Tibial nerve (tissue), 4 donors: ENCODE measurements around the gene CEP112. TPM values are rescaled to one million over a fixed set of nuclear protein-coding genes. Genes with fewer than 3 reads are reported as not detected.

Source experiments
- DNase-seq, 2 donors: peaks; one replicate each; pipeline ENCODE4 v3.0.0-alpha.2; 2019; ENCODE audit warnings: low spot score in 2 of 2
- H3K27ac ChIP-seq, 4 donors: fragments of 200-600 bp; sonication (generic) in 3 of 4; one replicate each; pipeline ENCODE4 v1.5.1; 2017 to 2019; ENCODE audit warnings: mild to moderate bottlenecking in 1 of 4
- H3K27me3 ChIP-seq, 2 donors: fragments of 200-600 bp; sonication (generic) in 1 of 2; one replicate each; pipeline versions ENCODE4 v1.5.1 to v1.6.0; 2017 to 2019
- H3K36me3 ChIP-seq, 3 donors: fragments of 200-600 bp; sonication (generic); one replicate each; pipeline ENCODE4 v1.5.1; 2018 to 2019
- H3K4me1 ChIP-seq, 4 donors: fragments of 200-600 bp; sonication (generic) in 3 of 4; one replicate each; pipeline ENCODE4 v1.5.1; 2017 to 2019
- H3K4me3 ChIP-seq, 4 donors: fragments of 200-600 bp; sonication (generic) in 3 of 4; one replicate each; pipeline ENCODE4 v1.5.1; 2017 to 2019; ENCODE audit warnings: mild to moderate bottlenecking in 1 of 4, moderate library complexity in 1 of 4
- H3K9me3 ChIP-seq, 4 donors: fragments of 200-600 bp; sonication (generic) in 3 of 4; one replicate each; pipeline ENCODE4 v1.5.1; 2017 to 2019
- CTCF ChIP-seq, 5 experiments: fragments of 200-600 bp in 3 of 5; fragments of 450-650 bp in 2 of 5; sonication (generic) in 3 of 5; IDR thresholded peaks; one replicate each; pipeline ENCODE4 v1.5.1; 2016 to 2019; ENCODE audit warnings: antibody characterized with exemption in 5 of 5, mild to moderate bottlenecking in 3 of 5, moderate library complexity in 2 of 5
- EP300 ChIP-seq, 2 donors: sonication (generic); formaldehyde crosslinking; IDR thresholded peaks; one replicate each; pipeline ENCODE4 v1.6.1; 2017; ENCODE audit warnings: antibody characterized with exemption in 2 of 2, mild to moderate bottlenecking in 1 of 2
- POLR2A ChIP-seq, 2 donors: fragments of 450-650 bp; IDR thresholded peaks; one replicate each; pipeline ENCODE4 v1.6.1; 2017; ENCODE audit warnings: antibody characterized with exemption in 2 of 2, mild to moderate bottlenecking in 2 of 2, moderate library complexity in 2 of 2
- WGBS, 2 donors: methylation state at CpG; one replicate each; pipeline ENCODE4 v1.1.5; 2018; 5-methylcytosine and 5-hydroxymethylcytosine counted together
- total RNA-seq, 4 donors: library from RNA; depleted of rRNA; stranded (reverse); fragments of >200 nt; gene quantifications; one replicate each; pipeline ENCODE4 v1.1.0, GENCODE V29; 2016

The CEP112 gene
- total RNA-seq, 4 donors from 2014 or later, result 26.0 to 46.8 (median 34.2) TPM

GRCh38 chr17:65660078-65660477, 531.9 kb downstream of the CEP112 start:
- no peak overlapping the region for H3K4me3 ChIP-seq

GRCh38 chr17:65659512-65659911, 532.4 kb downstream of the CEP112 start:
- Histone ChIP-seq H3K36me3 (no peaks in the 10 kb centered on the region), H3K9me3 (no peaks in the 10 kb centered on the region), H3K27ac (no peak overlapping the region), H3K27me3 (no peaks in the 10 kb centered on the region), H3K4me3 (no peak overlapping the region), H3K4me1 (peaks cover 0 to 14% (median 0%) of the 10 kb centered on the region in 4 donors)
- TF ChIP-seq POLR2A (IDR thresholded peaks at IDR 0.05) (no peak), EP300 (IDR thresholded peaks at IDR 0.05) (no peak), CTCF (IDR thresholded peaks at IDR 0.05) (no peak)
- DNase-seq, result no peak
- WGBS, 2 donors, result 72 to 73% methylated on average over 4 of the region's 4 CpGs

More at GRCh38 chr17:65660078-65660477, 531.9 kb downstream of the CEP112 start:
- H3K27ac ChIP-seq, result no peak overlapping the region
- no peak for DNase-seq
- H3K9me3 ChIP-seq, result no peaks in the 10 kb centered on the region
- 91 to 100% methylated on average over 1 of the region's 1 CpG for WGBS, 2 donors
- H3K27me3 ChIP-seq, result no peaks in the 10 kb centered on the region
- no peak for TF ChIP-seq POLR2A (IDR thresholded peaks at IDR 0.05)
- no peak for TF ChIP-seq CTCF (IDR thresholded peaks at IDR 0.05)
- TF ChIP-seq EP300 (IDR thresholded peaks at IDR 0.05), result no peak
- no peaks in the 10 kb centered on the region for H3K36me3 ChIP-seq
- H3K4me1 ChIP-seq, result peaks cover 0 to 14% (median 0%) of the 10 kb centered on the region in 4 donors

GRCh38 chr17:65657251-65657828, 534.6 kb downstream of the CEP112 start:
- Histone ChIP-seq H3K27ac (no peak overlapping the region), H3K9me3 (no peaks in the 10 kb centered on the region), H3K27me3 (no peaks in the 10 kb centered on the region), H3K36me3 (no peaks in the 10 kb centered on the region), H3K4me1 (peaks cover 0 to 9% (median 0%) of the 10 kb centered on the region in 4 donors), H3K4me3 (no peak overlapping the region)
- no peak for DNase-seq
- TF ChIP-seq POLR2A (IDR thresholded peaks at IDR 0.05) (no peak), EP300 (IDR thresholded peaks at IDR 0.05) (no peak), CTCF (IDR thresholded peaks at IDR 0.05) (no peak)
- 93 to 97% methylated on average over 2 of the region's 2 CpGs for WGBS, 2 donors

- WGBS, 2 donors, result 58 to 66% methylated on average over 7 of the region's 7 CpGs
- no peak overlapping the region for H3K27ac ChIP-seq
- TF ChIP-seq EP300 (IDR thresholded peaks at IDR 0.05), result no peak
- no peak for TF ChIP-seq POLR2A (IDR thresholded peaks at IDR 0.05)
- TF ChIP-seq CTCF (IDR thresholded peaks at IDR 0.05), result no peak
- H3K4me3 ChIP-seq, result no peak overlapping the region
- no peaks in the 10 kb centered on the region for H3K36me3 ChIP-seq
- no peak for DNase-seq
- peaks cover 0 to 2% (median 0%) of the 10 kb centered on the region in 4 donors for H3K4me1 ChIP-seq
- no peaks in the 10 kb centered on the region for H3K9me3 ChIP-seq
- no peaks in the 10 kb centered on the region for H3K27me3 ChIP-seq
Measured at GRCh38 chr17:65656390-65657250, 535.3 kb downstream of the CEP112 start.

GRCh38 chr17:65655706-65656105, 536.2 kb downstream of the CEP112 start:
- Histone ChIP-seq H3K27ac (no peak overlapping the region), H3K36me3 (no peaks in the 10 kb centered on the region), H3K9me3 (no peaks in the 10 kb centered on the region), H3K4me3 (no peak overlapping the region), H3K27me3 (no peaks in the 10 kb centered on the region), H3K4me1 (no peaks in the 10 kb centered on the region)
- TF ChIP-seq CTCF (IDR thresholded peaks at IDR 0.05) (no peak), POLR2A (IDR thresholded peaks at IDR 0.05) (no peak), EP300 (IDR thresholded peaks at IDR 0.05) (no peak)
- no peak for DNase-seq
- 94 to 96% methylated on average over 3 of the region's 3 CpGs for WGBS, 2 donors
